GM12801 (cell line): ENCODE data around the gene ZKSCAN3.

Experiments
- TF ChIP-seq, protein P1 (sequence below): IDR thresholded peaks from one replicate; pipeline ENCODE4 v1.5.1; 2011; ENCODE audit warnings: control low read depth; ENCODE audit not compliant: insufficient read length; ENCODE audit errors: extremely low read depth

Gene ZKSCAN3

GRCh38 chr6:28357036-28357435, 7.3 kb downstream of the ZKSCAN3 start:
- TF ChIP-seq, protein P1, sequence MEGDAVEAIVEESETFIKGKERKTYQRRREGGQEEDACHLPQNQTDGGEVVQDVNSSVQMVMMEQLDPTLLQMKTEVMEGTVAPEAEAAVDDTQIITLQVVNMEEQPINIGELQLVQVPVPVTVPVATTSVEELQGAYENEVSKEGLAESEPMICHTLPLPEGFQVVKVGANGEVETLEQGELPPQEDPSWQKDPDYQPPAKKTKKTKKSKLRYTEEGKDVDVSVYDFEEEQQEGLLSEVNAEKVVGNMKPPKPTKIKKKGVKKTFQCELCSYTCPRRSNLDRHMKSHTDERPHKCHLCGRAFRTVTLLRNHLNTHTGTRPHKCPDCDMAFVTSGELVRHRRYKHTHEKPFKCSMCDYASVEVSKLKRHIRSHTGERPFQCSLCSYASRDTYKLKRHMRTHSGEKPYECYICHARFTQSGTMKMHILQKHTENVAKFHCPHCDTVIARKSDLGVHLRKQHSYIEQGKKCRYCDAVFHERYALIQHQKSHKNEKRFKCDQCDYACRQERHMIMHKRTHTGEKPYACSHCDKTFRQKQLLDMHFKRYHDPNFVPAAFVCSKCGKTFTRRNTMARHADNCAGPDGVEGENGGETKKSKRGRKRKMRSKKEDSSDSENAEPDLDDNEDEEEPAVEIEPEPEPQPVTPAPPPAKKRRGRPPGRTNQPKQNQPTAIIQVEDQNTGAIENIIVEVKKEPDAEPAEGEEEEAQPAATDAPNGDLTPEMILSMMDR, result no peak

DNA sequence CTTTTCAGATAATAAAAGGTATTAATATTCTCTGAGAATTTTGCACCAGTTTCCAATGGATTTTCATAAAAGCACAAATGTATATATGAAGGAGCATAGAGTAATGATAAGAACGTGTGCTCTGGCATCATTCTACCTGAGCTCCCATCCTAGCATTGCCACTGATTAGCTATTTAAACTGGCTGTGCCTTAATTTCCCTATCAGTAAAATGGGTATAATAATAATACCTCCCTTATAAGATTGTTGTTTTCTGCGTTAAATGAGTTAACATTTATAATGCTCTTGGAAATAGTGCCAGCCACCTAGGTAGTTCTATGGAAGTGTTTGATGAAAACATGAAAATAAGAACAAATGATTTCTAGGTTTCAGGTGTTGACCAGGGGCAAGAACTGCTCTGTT, 11.2 kb downstream of the ZKSCAN3 start:
- TF ChIP-seq, protein P1, result no peak

DNA sequence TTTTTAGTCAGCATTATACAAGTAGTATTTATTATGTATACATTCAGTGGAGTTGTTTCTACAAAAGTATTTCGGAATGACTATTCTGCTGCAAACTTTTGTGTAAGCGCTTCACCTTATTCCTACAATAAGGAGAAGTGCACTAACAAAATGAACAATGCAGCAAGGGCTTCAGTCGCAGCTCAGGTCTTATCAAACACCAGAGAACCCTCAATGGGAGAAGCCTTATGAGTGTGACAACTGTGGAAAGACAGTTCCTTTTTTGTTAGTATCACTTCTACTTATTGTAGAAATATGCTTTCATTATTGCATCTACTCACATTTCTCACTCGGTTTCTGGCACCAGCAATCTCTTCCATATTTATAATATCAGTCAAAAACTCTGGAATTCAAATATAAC, 18.8 kb downstream of the ZKSCAN3 start:
- TF ChIP-seq, protein P1, result no peak

GRCh38 chr6:28369463-28369862, 19.7 kb downstream of the ZKSCAN3 start:
- TF ChIP-seq, protein P1, result no peak

- TF ChIP-seq, protein P1, result no peak
Measured at GRCh38 chr6:28370440-28370839, 20.7 kb downstream of the ZKSCAN3 start.

DNA sequence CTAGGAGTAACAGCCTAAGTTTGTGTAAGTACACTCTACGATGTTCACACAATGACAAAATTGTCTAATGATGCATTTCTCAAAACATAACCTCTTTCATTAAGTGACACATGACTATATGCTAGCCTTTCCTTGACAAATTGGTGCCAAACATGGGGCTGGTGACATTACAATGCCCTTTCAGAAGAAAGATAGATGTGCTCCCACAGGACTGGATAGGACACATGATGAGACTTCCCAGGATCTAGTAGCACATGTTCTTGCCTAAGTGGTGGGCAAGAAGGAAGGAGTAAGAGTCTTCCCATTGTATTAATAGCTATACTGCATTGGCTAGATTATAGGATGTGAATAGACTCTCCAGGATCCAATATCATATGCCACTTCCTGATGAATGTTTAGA, 21.5 kb downstream of the ZKSCAN3 start:
- TF ChIP-seq, protein P1, result no peak

DNA sequence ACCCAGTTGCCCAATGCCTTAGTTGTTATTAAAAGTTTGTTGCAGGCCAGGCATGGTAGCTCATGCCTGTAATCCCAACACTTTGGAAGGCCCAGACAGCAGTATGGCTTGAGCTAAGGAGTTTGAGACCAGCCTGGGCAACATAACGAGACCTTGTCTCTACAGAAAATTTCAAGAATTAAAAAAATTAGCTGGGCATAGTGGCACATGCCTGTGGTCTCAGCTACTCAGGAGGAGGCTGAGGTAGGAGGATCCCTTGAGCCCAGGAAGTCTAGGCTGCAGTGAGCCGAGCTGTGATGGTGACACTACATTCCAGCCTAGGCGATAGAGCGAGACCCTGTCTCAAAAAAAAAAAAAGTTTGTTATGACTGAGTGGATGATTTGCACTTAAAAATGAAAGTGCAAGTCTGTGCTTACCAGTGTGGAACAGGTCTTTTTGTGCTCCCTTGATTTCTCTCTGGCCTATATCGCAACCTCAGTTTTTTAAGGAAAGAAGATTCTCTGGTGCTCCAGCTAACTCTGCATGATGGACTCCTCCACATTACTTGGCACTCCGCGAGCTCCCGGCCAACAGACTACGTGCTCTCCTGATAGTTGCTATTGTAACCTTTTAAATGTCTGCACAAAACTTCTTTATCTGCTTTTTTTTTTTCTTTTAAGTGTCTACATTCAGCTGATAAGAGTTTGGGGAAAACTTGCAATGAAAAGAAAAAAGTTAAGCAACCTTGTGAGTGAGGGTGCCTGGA, 22.1 kb downstream of the ZKSCAN3 start:
- TF ChIP-seq, protein P1, result no peak
